Naive thymus-derived CD8-positive, alpha-beta T cell (primary cell): ENCODE measurements around the gene SSBP2. TPM values are rescaled to one million over a fixed set of nuclear protein-coding genes. Genes with fewer than 3 reads are reported as not detected.

Source experiments
- ATAC-seq, 2 donors: fragments of 150-1000 bp; cut with Tn5 transposase in 1 of 2; sonication (Bioruptor Pico), chemical (Tn5 transposase) in 1 of 2; 1 replicate in 1 of 2; 2 replicates in 1 of 2; pipeline ENCODE4 v1.10.0; 2021; ENCODE audit warnings: mild to moderate bottlenecking in 2 of 2, moderate library complexity in 2 of 2
- POLR2A ChIA-PET: fragments of 350-600 bp; sonication (Branson Sonifier 250); formaldehyde crosslinking; loops from one replicate; lab custom pipeline; 2021; ENCODE audit warnings: antibody characterized with exemption; lab: Charles Lee
- DNase-seq, 10 donors: peaks; one replicate each; pipeline versions ENCODE4 v3.0.0 to v3.0.0-alpha.2; 2020 to 2022
- H3K27ac Mint-ChIP-seq, 10 donors: one replicate each; pipeline ENCODE4 v1.8.0; 2020 to 2022; ENCODE audit warnings: mild to moderate bottlenecking in 10 of 10, mixed read lengths in 10 of 10, moderate library complexity in 4 of 10, inconsistent platforms in 1 of 10
- H3K27me3 Mint-ChIP-seq, 5 donors: one replicate each; pipeline ENCODE4 v1.8.0; 2021 to 2022; ENCODE audit warnings: mixed read lengths in 5 of 5
- H3K36me3 Mint-ChIP-seq, 3 donors: one replicate each; pipeline ENCODE4 v1.8.0; 2020 to 2022; ENCODE audit warnings: mixed read lengths in 3 of 3, mild to moderate bottlenecking in 2 of 3, inconsistent platforms in 1 of 3
- H3K4me1 Mint-ChIP-seq, 4 donors: one replicate each; pipeline ENCODE4 v1.8.0; 2021 to 2022; ENCODE audit warnings: mixed read lengths in 4 of 4
- H3K4me3 Mint-ChIP-seq, 10 donors: one replicate each; pipeline ENCODE4 v1.8.0; 2020 to 2022; ENCODE audit warnings: mild to moderate bottlenecking in 10 of 10, mixed read lengths in 10 of 10, moderate library complexity in 6 of 10, inconsistent platforms in 1 of 10
- H3K9me3 Mint-ChIP-seq, 9 donors: one replicate each; pipeline ENCODE4 v1.8.0; 2020 to 2022; ENCODE audit warnings: mixed read lengths in 9 of 9, mild to moderate bottlenecking in 3 of 9, inconsistent platforms in 1 of 9, moderate library complexity in 1 of 9
- polyA plus RNA-seq, 3 donors: library from polyadenylated mRNA; unstranded; fragments of 300-500 nt; fragmentation: Illumina TruSeq; gene quantifications; one replicate each; pipeline ENCODE4 v1.2.3, GENCODE V29; 2021
- total RNA-seq, 8 experiments: library from RNA in 2 of 8; stranded (reverse) in 2 of 8; gene quantifications; one replicate each; pipeline ENCODE4 v1.2.3 and lab custom pipeline; 2021 to 2026

The SSBP2 gene
- total RNA-seq (10 to 100 TPM; 40.2 to 40.6 TPM), polyA plus RNA-seq (10 to 100 TPM; 36.4 to 43.8 (median 36.8) TPM), total RNA-seq (lab: John Stamatoyannopoulos, UW) (4.6 to 49.3 (median 31.1) reads per million in 6 experiments)

DNA sequence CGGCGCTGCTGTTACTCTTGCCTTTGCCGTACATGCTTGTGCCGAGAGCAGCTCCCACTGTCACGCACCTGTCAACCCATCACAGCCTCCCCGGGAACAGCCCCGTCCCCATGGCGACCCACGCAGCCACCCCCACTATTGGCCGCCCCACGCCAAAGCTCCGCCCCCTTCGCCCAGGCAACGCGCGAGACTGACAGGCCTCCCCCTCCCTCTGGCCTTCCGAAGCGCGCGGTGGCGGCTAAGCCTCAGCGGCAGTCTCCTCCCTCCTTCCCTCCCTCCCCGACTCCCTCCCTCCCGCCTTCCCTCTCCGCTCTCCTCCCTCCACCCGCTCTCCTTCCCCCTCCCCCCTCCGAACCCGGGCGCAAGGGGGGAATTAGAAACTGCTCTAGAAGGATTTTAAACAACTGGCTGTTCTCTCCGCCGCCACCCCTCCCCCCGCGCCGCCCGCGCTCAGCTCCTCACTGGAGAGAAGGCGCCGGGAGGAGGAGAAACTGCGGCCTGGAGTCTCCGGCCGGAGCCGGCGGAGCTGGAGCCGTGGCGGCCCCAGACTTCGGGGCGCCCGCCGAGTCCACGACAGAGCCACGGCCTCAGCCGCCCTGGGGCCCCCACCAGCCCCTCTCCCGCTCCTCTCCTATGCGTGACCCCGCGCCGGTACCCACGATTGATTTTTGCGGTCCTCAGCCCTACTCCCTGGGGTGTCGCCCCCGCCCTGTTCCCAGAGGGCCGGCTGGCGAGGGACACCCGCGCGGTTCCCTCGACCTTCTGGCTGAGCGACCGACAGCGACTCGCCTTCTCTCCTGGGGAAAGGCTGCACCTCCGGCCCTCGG lies at the start of gene SSBP2:
TSS of gene SSBP2 (minus strand) at position 89 of the 827 bp plus-strand sequence. CDS start at position 34, 55 bp downstream.
- Mint-ChIP-seq H3K9me3 (peaks cover 0 to 3% (median 0%) of the 10 kb centered on the region in 9 donors), H3K4me3 (peak within 1 kb of the TSS; percentile 93 to 99 (median 96)), H3K36me3 (no peaks in the 10 kb centered on the region), H3K27ac (peak within 1 kb of the TSS; percentile 68 to 98 (median 96)), H3K4me1 (peaks cover 13 to 41% (median 38%) of the 10 kb centered on the region in 4 donors), H3K27me3 (no peaks in the 10 kb centered on the region)
- ATAC-seq (peak; percentile 83 to 88), DNase-seq (peak; percentile 98 to 100 (median 99))
- POLR2A ChIA-PET = interaction anchor here (0.5 to 4.3 kb wide), 19 partner anchors 8 to 1770 kb away, joined by 3 to 190 read pairs (median 5); partner anchors contain the start of genes ATG10, RPS23 and ZCCHC9

DNA sequence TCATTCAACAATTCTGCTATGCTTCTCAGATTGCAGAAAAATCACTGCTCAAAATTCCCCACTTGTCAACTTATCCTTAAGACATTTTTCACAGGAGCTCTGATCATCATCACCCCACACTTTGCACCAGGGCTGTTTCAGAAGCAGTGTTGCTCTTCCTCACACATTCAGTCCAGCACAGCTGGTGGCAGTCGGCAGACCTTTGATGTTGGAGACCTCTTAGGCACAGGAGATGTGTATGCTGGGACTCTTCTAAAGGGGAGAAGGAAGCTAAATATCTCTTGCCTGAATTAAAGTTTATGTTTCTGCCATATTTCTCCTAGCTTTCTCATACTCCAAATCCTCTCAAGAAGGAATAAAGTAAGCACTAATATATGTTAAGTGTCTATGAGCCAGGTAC lies 44.8 kb upstream of the SSBP2 start:
- Mint-ChIP-seq H3K9me3 (no peaks in the 10 kb centered on the region), H3K36me3 (peaks cover 0 to 3% (median 0%) of the 10 kb centered on the region in 3 donors), H3K27ac (no peak overlapping the region), H3K4me3 (no peak overlapping the region), H3K4me1 (peaks cover 0 to 9% (median 6%) of the 10 kb centered on the region in 4 donors), H3K27me3 (peaks cover 0 to 3% (median 0%) of the 10 kb centered on the region in 5 donors)
- no peak for DNase-seq
- no peak for ATAC-seq
- POLR2A ChIA-PET = interaction anchor here (0.7 kb wide), 1 partner anchor 29 kb away, joined by 9 read pairs; no protein-coding TSS in a partner anchor

DNA sequence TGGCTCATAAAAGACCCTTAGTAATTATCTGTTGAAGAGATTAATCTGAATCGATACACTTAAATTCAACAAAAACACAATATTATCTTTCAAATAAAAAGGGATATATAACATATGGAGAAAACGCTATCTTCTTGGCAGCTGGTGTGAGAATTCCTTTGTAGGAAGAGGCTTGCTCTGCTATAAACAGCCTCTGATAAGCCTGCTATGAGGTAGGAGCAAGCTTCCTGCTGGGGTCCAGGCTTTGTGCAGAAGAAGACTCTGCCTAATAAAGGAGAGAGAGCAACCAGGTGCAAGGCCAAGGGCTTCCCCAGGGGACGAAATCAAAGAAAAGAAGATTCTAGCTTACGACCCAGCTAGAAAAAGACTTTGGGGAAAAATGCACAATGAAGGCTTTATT lies 43.3 kb upstream of the SSBP2 start:
- H3K9me3 Mint-ChIP-seq = no peaks in the 10 kb centered on the region
- peaks cover 0 to 2% (median 0%) of the 10 kb centered on the region in 3 donors for H3K36me3 Mint-ChIP-seq
- DNase-seq (no peak), ATAC-seq (no peak)
- peak overlapping the region in 1 of 10 donors; percentile 35 for H3K27ac Mint-ChIP-seq
- POLR2A ChIA-PET = no interaction called here
- H3K27me3 Mint-ChIP-seq = peaks cover 0 to 3% (median 0%) of the 10 kb centered on the region in 5 donors
- H3K4me1 Mint-ChIP-seq = peaks cover 0 to 9% (median 6%) of the 10 kb centered on the region in 4 donors
- H3K4me3 Mint-ChIP-seq = no peak overlapping the region

DNA sequence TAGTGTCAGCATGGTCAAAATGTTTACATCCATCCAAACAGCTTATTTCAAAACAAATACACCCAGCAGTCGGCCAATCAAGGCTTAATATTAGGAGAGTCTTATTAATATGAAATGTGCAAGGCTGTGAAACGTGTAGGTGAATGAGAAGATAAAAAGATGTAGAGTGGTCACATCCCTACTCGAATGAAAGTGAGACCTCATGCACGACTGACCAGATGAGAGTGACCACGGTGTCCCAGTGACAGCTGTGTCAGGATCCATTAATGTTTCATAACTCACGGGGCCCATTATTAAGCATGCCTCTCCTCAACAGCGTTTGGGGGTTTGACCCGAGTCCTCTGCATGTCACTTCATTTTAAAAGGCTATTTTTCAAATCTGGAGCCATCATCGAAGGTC lies 39.4 kb upstream of the SSBP2 start:
- no peak overlapping the region for H3K4me3 Mint-ChIP-seq
- no peaks in the 10 kb centered on the region for H3K9me3 Mint-ChIP-seq
- no peaks in the 10 kb centered on the region for H3K36me3 Mint-ChIP-seq
- peaks cover 11 to 16% (median 13%) of the 10 kb centered on the region in 4 donors for H3K4me1 Mint-ChIP-seq
- no peak for DNase-seq
- peaks cover 0 to 3% (median 0%) of the 10 kb centered on the region in 5 donors for H3K27me3 Mint-ChIP-seq
- no peak for ATAC-seq
- POLR2A ChIA-PET = no interaction called here
- H3K27ac Mint-ChIP-seq = no peak overlapping the region

DNA sequence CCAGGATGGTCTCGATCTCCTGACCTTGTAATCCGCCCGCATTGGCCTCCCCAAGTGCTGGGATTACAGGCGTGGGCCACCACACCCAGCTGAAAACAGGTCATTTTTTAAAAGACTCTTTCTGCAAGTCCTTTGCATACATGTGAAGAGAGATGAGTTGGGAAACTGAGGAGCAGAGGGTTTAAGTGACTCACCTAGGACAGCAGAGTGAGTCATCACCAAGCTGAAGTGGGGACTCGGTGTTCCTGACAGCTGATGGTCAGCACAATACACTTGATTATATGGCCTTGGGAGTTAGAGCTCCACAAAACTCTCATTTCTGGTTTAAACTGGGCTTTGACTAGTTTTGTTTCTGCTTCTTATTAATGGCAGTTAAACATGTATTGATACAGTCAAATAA lies 38.1 kb upstream of the SSBP2 start:
- POLR2A ChIA-PET = no interaction called here
- Mint-ChIP-seq H3K36me3 (no peaks in the 10 kb centered on the region), H3K27me3 (no peaks in the 10 kb centered on the region), H3K9me3 (no peaks in the 10 kb centered on the region), H3K4me1 (peaks cover 9 to 16% (median 13%) of the 10 kb centered on the region in 4 donors), H3K27ac (no peak overlapping the region), H3K4me3 (no peak overlapping the region)
- DNase-seq (no peak), ATAC-seq (no peak)

DNA sequence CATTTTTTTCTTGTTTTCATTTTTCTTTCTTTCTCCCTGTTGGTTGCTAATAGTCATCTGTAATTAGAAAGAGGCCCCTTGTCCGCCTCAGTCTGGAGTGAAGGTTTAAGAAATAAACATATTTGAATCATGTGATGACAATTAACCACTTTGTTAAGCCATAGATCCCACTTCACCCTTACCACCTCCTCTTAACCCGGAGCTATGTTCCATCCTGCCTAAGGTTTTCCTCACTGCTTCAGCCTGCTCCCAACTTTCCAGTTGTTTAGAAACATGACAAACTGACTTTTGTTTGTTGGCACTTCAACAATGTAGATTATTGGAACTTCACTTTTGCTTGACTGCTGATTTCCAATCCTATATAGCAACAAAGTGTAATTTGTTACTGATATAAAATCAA lies 37.4 kb upstream of the SSBP2 start:
- Mint-ChIP-seq H3K4me1 (peaks cover 6 to 16% (median 13%) of the 10 kb centered on the region in 4 donors), H3K4me3 (no peak overlapping the region), H3K9me3 (no peaks in the 10 kb centered on the region), H3K36me3 (no peaks in the 10 kb centered on the region), H3K27ac (peak overlapping the region in 1 of 10 donors; percentile 56), H3K27me3 (no peaks in the 10 kb centered on the region)
- ATAC-seq (no peak), DNase-seq (no peak)
- POLR2A ChIA-PET = no interaction called here

DNA sequence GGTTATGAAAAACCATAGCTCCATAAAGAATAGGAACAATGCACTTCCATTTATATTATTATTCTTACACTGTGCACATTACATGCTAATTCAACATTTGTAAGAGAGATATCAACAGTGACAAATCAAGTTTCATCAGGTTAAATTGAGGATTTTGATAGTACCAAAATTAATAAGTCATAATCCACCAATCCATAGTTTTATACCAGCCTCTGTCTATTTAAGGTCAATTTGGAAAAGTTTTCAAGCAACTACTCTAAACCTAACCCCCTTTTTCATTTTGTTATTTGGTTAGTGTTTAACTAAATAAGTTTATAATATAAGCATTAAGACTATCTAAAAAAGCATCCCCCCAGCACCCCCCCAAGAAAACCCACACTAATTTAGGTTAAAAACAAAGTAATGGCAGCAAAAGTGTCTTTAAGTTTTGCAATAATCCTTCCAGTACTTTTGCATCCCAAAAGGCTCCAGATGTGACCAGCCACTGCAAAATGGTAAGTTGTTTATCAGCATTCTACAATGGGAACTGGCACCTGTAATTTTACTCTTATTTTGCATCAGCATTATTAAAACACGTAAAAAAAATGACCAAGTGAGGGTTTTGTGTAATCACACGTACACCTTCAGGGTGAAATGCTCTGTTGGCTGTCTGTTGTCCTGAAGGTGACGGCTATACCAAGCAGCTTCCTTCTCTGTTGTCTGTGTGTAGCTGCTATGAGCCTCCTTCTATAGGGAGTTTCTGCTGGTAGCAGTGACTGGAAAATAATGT lies 36.8 kb upstream of the SSBP2 start:
- POLR2A ChIA-PET = no interaction called here
- Mint-ChIP-seq H3K36me3 (no peaks in the 10 kb centered on the region), H3K27me3 (no peaks in the 10 kb centered on the region), H3K27ac (no peak overlapping the region), H3K9me3 (no peaks in the 10 kb centered on the region), H3K4me1 (peaks cover 9 to 16% (median 13%) of the 10 kb centered on the region in 4 donors), H3K4me3 (no peak overlapping the region)
- DNase-seq (no peak), ATAC-seq (no peak)

DNA sequence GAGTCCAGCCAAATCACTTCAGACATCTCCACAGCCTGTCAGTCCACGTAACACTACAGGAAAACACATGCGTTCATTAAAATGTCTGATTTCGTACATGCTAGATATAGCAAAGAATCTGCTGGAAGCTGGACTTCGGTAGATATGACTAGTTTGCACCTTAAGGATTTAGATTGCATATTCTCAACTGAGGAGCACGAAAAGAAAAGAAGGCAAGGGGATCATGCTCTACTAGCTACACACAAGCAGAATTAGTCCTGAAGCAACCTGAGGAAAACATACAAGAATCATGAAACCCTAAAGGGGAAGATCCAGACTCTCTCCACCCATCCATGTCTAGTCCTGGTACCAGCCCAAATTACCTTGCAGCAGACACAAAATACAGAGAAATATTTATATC lies 36.1 kb upstream of the SSBP2 start:
- Mint-ChIP-seq H3K9me3 (no peaks in the 10 kb centered on the region), H3K27ac (no peak overlapping the region), H3K36me3 (no peaks in the 10 kb centered on the region), H3K4me3 (no peak overlapping the region), H3K27me3 (no peaks in the 10 kb centered on the region), H3K4me1 (peaks cover 9 to 16% (median 13%) of the 10 kb centered on the region in 4 donors)
- ATAC-seq (no peak), DNase-seq (no peak)
- POLR2A ChIA-PET = interaction anchor here (1.1 kb wide), 1 partner anchor 9 kb away, joined by 3 read pairs; no protein-coding TSS in a partner anchor

DNA sequence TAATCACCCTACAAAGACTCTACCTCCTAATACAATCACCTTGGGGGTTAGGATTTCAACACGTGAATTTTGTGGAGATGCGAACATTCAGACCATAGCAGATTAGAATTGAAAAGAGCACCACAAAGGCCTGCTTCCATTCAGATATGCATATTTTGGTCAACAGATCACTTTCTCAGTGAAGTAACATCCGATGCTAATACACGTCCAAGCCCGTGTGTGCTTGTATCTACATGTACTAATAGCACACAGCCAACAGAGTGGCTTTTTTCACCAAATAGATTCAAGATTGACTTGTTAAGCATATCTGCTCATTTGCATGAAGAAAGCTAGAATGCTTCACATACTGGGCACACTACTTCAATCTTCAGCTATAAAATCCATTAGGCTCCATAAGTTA lies 35.6 kb upstream of the SSBP2 start:
- DNase-seq (no peak), ATAC-seq (no peak)
- POLR2A ChIA-PET = interaction anchor here (1.1 kb wide), 1 partner anchor 10 kb away, joined by 3 read pairs; no protein-coding TSS in a partner anchor
- no peaks in the 10 kb centered on the region for H3K9me3 Mint-ChIP-seq
- no peaks in the 10 kb centered on the region for H3K36me3 Mint-ChIP-seq
- H3K4me1 Mint-ChIP-seq = peaks cover 9 to 16% (median 13%) of the 10 kb centered on the region in 4 donors
- no peak overlapping the region for H3K27ac Mint-ChIP-seq
- H3K4me3 Mint-ChIP-seq = no peak overlapping the region
- no peaks in the 10 kb centered on the region for H3K27me3 Mint-ChIP-seq

DNA sequence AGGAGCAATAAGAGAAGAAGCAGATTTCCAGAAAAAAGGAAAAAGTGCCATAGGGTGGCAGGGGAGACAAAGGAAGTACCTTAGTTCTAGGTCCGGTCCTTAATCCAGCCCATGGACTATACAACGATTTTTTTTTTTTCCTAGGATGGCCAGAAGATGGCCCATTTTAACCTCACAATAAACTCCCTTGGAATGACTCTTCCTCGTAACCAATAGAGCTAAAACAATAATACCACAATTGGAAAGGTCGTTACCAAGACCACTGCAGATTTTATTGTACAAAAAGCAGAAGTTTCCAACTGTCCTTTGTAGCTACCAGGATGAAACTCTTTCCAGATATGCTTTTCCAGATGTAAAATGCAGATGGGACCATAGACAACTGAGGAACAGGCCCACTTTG lies 34.4 kb upstream of the SSBP2 start:
- no peak for ATAC-seq
- H3K4me3 Mint-ChIP-seq = no peak overlapping the region
- POLR2A ChIA-PET = interaction anchor here (0.6 kb wide), 1 partner anchor 13 kb away, joined by 3 read pairs; no protein-coding TSS in a partner anchor
- H3K4me1 Mint-ChIP-seq = peaks cover 9 to 16% (median 14%) of the 10 kb centered on the region in 4 donors
- H3K27me3 Mint-ChIP-seq = no peaks in the 10 kb centered on the region
- DNase-seq = no peak
- no peaks in the 10 kb centered on the region for H3K9me3 Mint-ChIP-seq
- no peaks in the 10 kb centered on the region for H3K36me3 Mint-ChIP-seq
- no peak overlapping the region for H3K27ac Mint-ChIP-seq

DNA sequence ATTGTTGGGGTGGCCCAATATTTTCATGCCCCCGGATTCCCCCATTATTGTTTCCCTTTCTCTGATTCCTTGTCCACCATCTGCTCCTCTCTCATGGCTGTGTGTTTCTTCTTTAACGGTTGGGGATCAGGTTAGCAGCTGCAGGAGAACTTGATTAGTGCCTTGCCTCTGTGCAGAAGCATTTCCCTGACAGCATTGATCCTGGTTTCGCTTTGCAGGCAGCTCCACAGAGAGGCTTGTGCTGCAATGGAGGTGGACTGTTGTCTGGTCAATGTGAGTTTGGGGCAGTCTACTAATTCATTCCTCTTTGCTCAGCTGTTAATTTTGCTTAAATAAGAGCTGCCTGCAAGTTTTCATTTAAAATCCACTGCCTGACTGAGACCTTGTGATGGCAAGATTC lies 32.5 kb upstream of the SSBP2 start:
- ATAC-seq (no peak), DNase-seq (no peak)
- Mint-ChIP-seq H3K36me3 (no peaks in the 10 kb centered on the region), H3K4me3 (no peak overlapping the region), H3K4me1 (peaks cover 14 to 32% (median 30%) of the 10 kb centered on the region in 4 donors), H3K9me3 (peaks cover 0 to 3% (median 0%) of the 10 kb centered on the region in 9 donors), H3K27me3 (no peaks in the 10 kb centered on the region), H3K27ac (peak overlapping the region in 1 of 10 donors; percentile 28)
- POLR2A ChIA-PET = no interaction called here

DNA sequence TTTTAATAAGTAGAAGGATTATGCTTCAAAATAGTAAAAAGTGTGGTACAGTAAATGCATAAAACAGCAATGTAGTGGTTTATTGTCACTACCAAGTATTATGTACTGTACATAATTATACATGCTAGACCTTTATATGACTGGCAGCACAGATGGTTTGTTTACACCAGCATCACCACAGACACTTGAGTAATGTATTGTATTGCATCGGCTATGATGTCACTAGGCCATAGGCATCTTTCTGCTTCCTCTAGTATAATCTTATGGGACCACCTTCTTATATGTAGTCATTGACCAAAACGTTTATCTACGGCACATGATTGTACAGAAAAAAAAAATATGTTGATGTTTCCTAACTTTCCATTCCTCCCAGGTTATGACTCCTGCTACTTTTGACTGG lies 31.9 kb upstream of the SSBP2 start:
- Mint-ChIP-seq H3K27ac (no peak overlapping the region), H3K9me3 (peaks cover 0 to 7% (median 0%) of the 10 kb centered on the region in 9 donors), H3K4me1 (peaks cover 17 to 31% (median 28%) of the 10 kb centered on the region in 4 donors), H3K4me3 (no peak overlapping the region), H3K27me3 (no peaks in the 10 kb centered on the region), H3K36me3 (no peaks in the 10 kb centered on the region)
- ATAC-seq = no peak
- POLR2A ChIA-PET = no interaction called here
- no peak for DNase-seq
